Tibial nerve (tissue), 4 donors: Measurements from ENCODE around the gene PRXL2C. TPM values are rescaled to one million over a fixed set of nuclear protein-coding genes. Genes with fewer than 3 reads are reported as not detected.
A peak's percentile ranks its signal among the peaks of the same experiment; 100 is the strongest.

Experiments
- DNase-seq, 2 donors: peaks; one replicate each; pipeline ENCODE4 v3.0.0-alpha.2; 2019; ENCODE audit warnings: low spot score in 2 of 2
- H3K27ac ChIP-seq, 4 donors: fragments of 200-600 bp; sonication (generic) in 3 of 4; one replicate each; pipeline ENCODE4 v1.5.1; 2017 to 2019; ENCODE audit warnings: mild to moderate bottlenecking in 1 of 4
- H3K27me3 ChIP-seq, 2 donors: fragments of 200-600 bp; sonication (generic) in 1 of 2; one replicate each; pipeline versions ENCODE4 v1.5.1 to v1.6.0; 2017 to 2019
- H3K36me3 ChIP-seq, 3 donors: fragments of 200-600 bp; sonication (generic); one replicate each; pipeline ENCODE4 v1.5.1; 2018 to 2019
- H3K4me1 ChIP-seq, 4 donors: fragments of 200-600 bp; sonication (generic) in 3 of 4; one replicate each; pipeline ENCODE4 v1.5.1; 2017 to 2019
- H3K4me3 ChIP-seq, 4 donors: fragments of 200-600 bp; sonication (generic) in 3 of 4; one replicate each; pipeline ENCODE4 v1.5.1; 2017 to 2019; ENCODE audit warnings: mild to moderate bottlenecking in 1 of 4, moderate library complexity in 1 of 4
- H3K9me3 ChIP-seq, 4 donors: fragments of 200-600 bp; sonication (generic) in 3 of 4; one replicate each; pipeline ENCODE4 v1.5.1; 2017 to 2019
- EP300 ChIP-seq, 2 donors: sonication (generic); formaldehyde crosslinking; IDR thresholded peaks; one replicate each; pipeline ENCODE4 v1.6.1; 2017; ENCODE audit warnings: antibody characterized with exemption in 2 of 2, mild to moderate bottlenecking in 1 of 2
- POLR2A ChIP-seq, 2 donors: fragments of 450-650 bp; IDR thresholded peaks; one replicate each; pipeline ENCODE4 v1.6.1; 2017; ENCODE audit warnings: antibody characterized with exemption in 2 of 2, mild to moderate bottlenecking in 2 of 2, moderate library complexity in 2 of 2
- WGBS, 2 donors: methylation state at CpG; one replicate each; pipeline ENCODE4 v1.1.5; 2018; 5-methylcytosine and 5-hydroxymethylcytosine counted together
- total RNA-seq, 4 donors: library from RNA; depleted of rRNA; stranded (reverse); fragments of >200 nt; gene quantifications; one replicate each; pipeline ENCODE4 v1.1.0, GENCODE V29; 2016
- TF ChIP-seq, protein P1 (sequence below), 5 experiments: fragments of 200-600 bp in 3 of 5; fragments of 450-650 bp in 2 of 5; sonication (generic) in 3 of 5; IDR thresholded peaks; one replicate each; pipeline ENCODE4 v1.5.1; 2016 to 2019; ENCODE audit warnings: antibody characterized with exemption in 5 of 5, mild to moderate bottlenecking in 3 of 5, moderate library complexity in 2 of 5

The PRXL2C gene
- total RNA-seq, 4 donors from 2014 or later, result 14.9 to 52.7 (median 20.6) TPM

DNA sequence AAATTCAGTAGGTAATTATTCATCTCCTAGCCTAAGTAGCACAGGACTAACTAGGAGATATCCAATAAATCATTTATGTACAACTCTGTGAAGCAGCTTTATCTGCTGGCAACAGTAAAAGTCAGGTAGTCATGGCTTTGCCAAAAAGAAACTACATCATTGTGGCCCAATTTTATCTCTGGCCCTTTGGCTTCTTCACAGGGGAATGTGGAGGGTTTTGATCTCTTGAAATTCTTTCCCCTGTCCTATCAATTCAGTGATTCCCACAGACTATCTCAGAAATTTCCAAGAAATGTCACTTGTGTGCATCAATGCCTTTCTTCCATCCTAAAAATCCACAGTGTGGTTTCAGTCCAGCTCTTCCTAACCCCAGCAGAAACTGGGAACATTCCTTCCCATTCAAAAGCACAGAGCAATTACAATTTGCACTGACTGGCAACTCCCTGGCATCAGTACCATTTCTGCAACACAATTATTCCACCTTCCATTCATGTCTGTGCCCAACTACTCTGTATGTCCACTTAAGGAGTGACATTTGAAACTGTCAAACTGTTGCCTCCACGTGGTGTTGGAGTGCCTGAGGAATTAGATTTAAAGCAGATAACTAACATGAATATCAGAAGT lies 42.0 kb downstream of the PRXL2C start:
- TF ChIP-seq POLR2A (IDR thresholded peaks at IDR 0.05) (no peak), EP300 (IDR thresholded peaks at IDR 0.05) (no peak)
- TF ChIP-seq, protein P1, sequence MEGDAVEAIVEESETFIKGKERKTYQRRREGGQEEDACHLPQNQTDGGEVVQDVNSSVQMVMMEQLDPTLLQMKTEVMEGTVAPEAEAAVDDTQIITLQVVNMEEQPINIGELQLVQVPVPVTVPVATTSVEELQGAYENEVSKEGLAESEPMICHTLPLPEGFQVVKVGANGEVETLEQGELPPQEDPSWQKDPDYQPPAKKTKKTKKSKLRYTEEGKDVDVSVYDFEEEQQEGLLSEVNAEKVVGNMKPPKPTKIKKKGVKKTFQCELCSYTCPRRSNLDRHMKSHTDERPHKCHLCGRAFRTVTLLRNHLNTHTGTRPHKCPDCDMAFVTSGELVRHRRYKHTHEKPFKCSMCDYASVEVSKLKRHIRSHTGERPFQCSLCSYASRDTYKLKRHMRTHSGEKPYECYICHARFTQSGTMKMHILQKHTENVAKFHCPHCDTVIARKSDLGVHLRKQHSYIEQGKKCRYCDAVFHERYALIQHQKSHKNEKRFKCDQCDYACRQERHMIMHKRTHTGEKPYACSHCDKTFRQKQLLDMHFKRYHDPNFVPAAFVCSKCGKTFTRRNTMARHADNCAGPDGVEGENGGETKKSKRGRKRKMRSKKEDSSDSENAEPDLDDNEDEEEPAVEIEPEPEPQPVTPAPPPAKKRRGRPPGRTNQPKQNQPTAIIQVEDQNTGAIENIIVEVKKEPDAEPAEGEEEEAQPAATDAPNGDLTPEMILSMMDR (IDR thresholded peaks at IDR 0.05), result no peak
- WGBS, 2 donors, result 19 to 38% methylated on average over 1 of the region's 1 CpG
- no peak for DNase-seq
- H3K27me3 ChIP-seq, result no peaks in the 10 kb centered on the region
- no peaks in the 10 kb centered on the region for H3K9me3 ChIP-seq
- H3K36me3 ChIP-seq, result no peaks in the 10 kb centered on the region
- H3K27ac ChIP-seq, result peak overlapping the region in 1 of 4 donors; percentile 74
- peaks cover 0 to 26% (median 1%) of the 10 kb centered on the region in 4 donors for H3K4me1 ChIP-seq
- H3K4me3 ChIP-seq, result no peak overlapping the region

DNA sequence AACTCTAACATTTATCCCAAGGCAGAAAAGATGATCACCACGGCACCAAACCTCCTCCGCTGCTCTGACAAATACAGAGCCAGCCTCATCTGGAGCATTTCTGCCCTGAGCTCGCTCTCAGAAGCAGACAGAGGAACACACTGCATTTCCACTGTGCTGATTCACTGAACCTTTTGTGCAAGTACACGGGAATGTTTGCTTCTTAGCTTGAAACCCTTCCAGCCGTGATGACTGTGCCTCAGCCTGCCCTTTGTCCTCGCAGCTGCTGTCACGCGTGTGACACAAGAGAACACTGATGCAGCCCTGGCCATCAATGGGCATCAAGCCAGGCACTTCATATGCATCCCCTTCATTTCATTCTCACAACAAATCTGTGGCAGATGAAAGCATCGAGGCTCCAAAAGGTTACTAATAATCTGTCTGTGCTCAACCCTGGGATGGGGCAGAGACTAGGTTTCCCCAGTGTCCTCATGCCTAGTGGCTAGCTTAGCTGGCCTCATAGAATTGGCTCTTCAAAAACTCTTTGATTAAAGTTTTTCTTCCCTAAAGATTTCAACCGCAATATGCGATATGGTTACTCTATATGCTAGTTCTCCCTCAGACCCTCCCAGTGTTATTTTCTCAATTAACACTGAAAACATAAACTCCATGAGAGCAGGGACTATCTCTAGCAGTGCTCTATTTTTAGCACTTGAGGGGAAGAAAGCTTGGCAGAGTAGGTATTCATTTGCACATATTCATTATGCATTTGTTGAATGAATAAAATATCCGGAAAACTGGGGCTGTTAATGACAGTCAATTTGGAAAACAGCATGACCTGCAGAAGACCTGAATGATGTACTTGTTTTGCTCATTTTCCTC lies 42.8 kb downstream of the PRXL2C start:
- peak in 1 of 2 donors; percentile 35 for DNase-seq
- no peaks in the 10 kb centered on the region for H3K27me3 ChIP-seq
- WGBS, 2 donors, result 37 to 46% methylated on average over 12 of the region's 12 CpGs
- peaks cover 0 to 24% (median 1%) of the 10 kb centered on the region in 4 donors for H3K4me1 ChIP-seq
- no peak overlapping the region for H3K4me3 ChIP-seq
- TF ChIP-seq POLR2A (IDR thresholded peaks at IDR 0.05), result no peak
- peak in 1 of 2 donors; percentile 59 for TF ChIP-seq EP300 (IDR thresholded peaks at IDR 0.05)
- H3K36me3 ChIP-seq, result no peaks in the 10 kb centered on the region
- H3K27ac ChIP-seq, result peak overlapping the region in 3 of 4 donors; percentile 57 to 74 (median 65)
- no peaks in the 10 kb centered on the region for H3K9me3 ChIP-seq

DNA sequence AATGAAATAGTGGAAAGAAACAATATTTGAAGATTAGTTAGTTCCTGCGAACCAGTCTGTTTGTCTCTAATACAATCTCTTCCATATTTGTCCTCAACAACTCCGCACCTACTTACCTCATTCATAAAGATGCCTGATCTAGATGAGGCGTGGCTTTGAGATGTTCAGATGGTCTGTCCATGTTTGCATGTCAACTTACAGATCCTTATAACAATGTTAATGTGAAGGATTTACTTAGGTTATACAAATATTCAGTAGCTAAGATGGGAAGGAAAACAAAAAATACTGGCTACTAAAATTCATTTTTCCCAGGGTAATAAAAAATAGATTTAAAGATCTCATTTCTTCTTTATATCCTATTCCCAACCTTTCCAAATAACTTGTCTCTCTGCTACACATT lies 43.8 kb downstream of the PRXL2C start:
- no peak overlapping the region for H3K4me3 ChIP-seq
- H3K27me3 ChIP-seq, result no peaks in the 10 kb centered on the region
- H3K27ac ChIP-seq, result peak overlapping the region in 1 of 4 donors; percentile 74
- H3K4me1 ChIP-seq, result peaks cover 0 to 24% (median 1%) of the 10 kb centered on the region in 4 donors
- TF ChIP-seq, protein P1 (IDR thresholded peaks at IDR 0.05), result no peak
- TF ChIP-seq EP300 (IDR thresholded peaks at IDR 0.05) (no peak), POLR2A (IDR thresholded peaks at IDR 0.05) (no peak)
- no peaks in the 10 kb centered on the region for H3K36me3 ChIP-seq
- no peak for DNase-seq
- H3K9me3 ChIP-seq, result no peaks in the 10 kb centered on the region
- 94 to 95% methylated on average over 3 of the region's 3 CpGs for WGBS, 2 donors

DNA sequence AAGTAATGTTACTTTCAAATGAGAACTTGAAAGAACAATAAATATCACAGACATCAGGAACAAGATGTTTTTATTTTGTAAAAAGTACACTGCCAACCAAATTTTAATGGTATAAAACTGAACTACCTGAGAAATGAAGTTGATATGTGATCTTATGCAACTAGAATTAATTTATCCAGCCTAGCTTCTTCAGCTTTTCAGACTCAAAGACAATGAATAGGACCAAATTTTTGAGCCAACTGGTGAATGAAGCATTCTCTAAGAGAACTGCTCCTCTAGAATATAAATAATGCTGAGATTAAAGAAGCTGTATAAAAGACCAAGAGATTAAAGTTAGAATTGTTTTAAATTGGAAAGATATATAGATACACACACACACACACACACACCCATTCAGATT lies 45.4 kb downstream of the PRXL2C start:
- Histone ChIP-seq H3K36me3 (no peaks in the 10 kb centered on the region), H3K4me1 (peaks cover 0 to 24% (median 1%) of the 10 kb centered on the region in 4 donors), H3K27me3 (no peaks in the 10 kb centered on the region), H3K27ac (no peak overlapping the region), H3K9me3 (no peaks in the 10 kb centered on the region), H3K4me3 (no peak overlapping the region)
- DNase-seq, result no peak
- TF ChIP-seq POLR2A (IDR thresholded peaks at IDR 0.05) (no peak), EP300 (IDR thresholded peaks at IDR 0.05) (no peak)
- TF ChIP-seq, protein P1 (IDR thresholded peaks at IDR 0.05), result no peak

DNA sequence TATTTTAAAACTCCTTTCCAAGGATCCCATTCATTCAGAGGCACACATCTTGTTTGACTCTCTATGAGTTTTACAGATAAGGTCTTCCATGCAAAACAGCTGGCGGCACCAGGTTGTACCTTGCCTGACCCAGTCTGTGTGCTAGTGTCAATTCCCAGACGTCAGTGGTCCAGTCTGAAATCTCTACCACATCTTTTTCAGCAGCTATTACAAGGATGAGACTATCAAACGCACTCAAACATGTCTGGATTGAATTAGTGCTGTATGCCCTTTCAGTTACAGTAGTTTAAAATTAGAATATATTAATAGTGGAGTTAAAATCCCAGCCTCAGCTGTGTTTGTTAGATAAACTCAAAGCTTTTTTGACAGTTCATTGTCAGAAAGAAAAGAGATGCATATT lies 47.1 kb downstream of the PRXL2C start:
- H3K27me3 ChIP-seq, result no peaks in the 10 kb centered on the region
- no peaks in the 10 kb centered on the region for H3K36me3 ChIP-seq
- H3K4me1 ChIP-seq, result peaks cover 0 to 16% (median 1%) of the 10 kb centered on the region in 4 donors
- H3K27ac ChIP-seq, result no peak overlapping the region
- no peak overlapping the region for H3K4me3 ChIP-seq
- 85 to 86% methylated on average over 3 of the region's 3 CpGs for WGBS, 2 donors
- no peak for DNase-seq
- TF ChIP-seq, protein P1 (IDR thresholded peaks at IDR 0.05), result no peak
- TF ChIP-seq EP300 (IDR thresholded peaks at IDR 0.05), result no peak
- TF ChIP-seq POLR2A (IDR thresholded peaks at IDR 0.05), result no peak
- no peaks in the 10 kb centered on the region for H3K9me3 ChIP-seq
